Spleen (tissue), 13 donors: ENCODE data around the gene GBP7. TPM values are rescaled to one million over a fixed set of nuclear protein-coding genes. Genes with fewer than 3 reads are reported as not detected.
"Not testable (repeated sequence)": the region's sequence is repeated elsewhere in the genome, so short reads cannot be mapped to it uniquely, and the experiment has no call there.

Experiments used
- DNase-seq: peaks from one replicate; pipeline ENCODE4 v3.0.0-alpha.2; 2020
- H3K27ac ChIP-seq, 8 donors: fragments of 200-600 bp; sonication (generic) in 7 of 8; 1 replicate in 4 of 8; 2 replicates in 4 of 8; pipeline versions ENCODE4 v1.5.0 to v1.8.0; 2016 to 2021; ENCODE audit warnings: inconsistent platforms in 4 of 8, mild to moderate bottlenecking in 4 of 8, moderate library complexity in 1 of 8
- H3K27me3 ChIP-seq, 7 donors: fragments of 200-600 bp; sonication (generic) in 6 of 7; replicated peaks in 1 of 7; 1 replicate in 4 of 7; 2 replicates in 3 of 7; pipeline versions ENCODE4 v1.5.0 to v1.8.0; 2016 to 2021; ENCODE audit warnings: inconsistent platforms in 3 of 7, mild to moderate bottlenecking in 1 of 7
- H3K36me3 ChIP-seq, 6 donors: fragments of 200-600 bp; sonication (generic) in 5 of 6; 1 replicate in 4 of 6; 2 replicates in 2 of 6; pipeline versions ENCODE4 v1.5.0 to v1.8.0; 2016 to 2021; ENCODE audit warnings: inconsistent platforms in 2 of 6
- H3K4me1 ChIP-seq, 6 donors: fragments of 200-600 bp; sonication (generic) in 5 of 6; 1 replicate in 3 of 6; 2 replicates in 3 of 6; pipeline versions ENCODE4 v1.5.0 to v1.8.0; 2016 to 2021; ENCODE audit warnings: inconsistent platforms in 3 of 6
- H3K4me3 ChIP-seq, 8 donors: fragments of 200-600 bp; sonication (generic) in 7 of 8; 1 replicate in 4 of 8; 2 replicates in 4 of 8; pipeline versions ENCODE4 v1.5.0 to v1.8.0; 2016 to 2021; ENCODE audit warnings: inconsistent platforms in 4 of 8, mild to moderate bottlenecking in 4 of 8, moderate library complexity in 2 of 8
- H3K9me3 ChIP-seq, 8 donors: fragments of 200-600 bp; sonication (generic) in 7 of 8; 1 replicate in 4 of 8; 2 replicates in 4 of 8; pipeline versions ENCODE4 v1.5.0 to v1.8.0; 2016 to 2021; ENCODE audit warnings: inconsistent platforms in 4 of 8
- CTCF ChIP-seq, 11 experiments: fragments of 200-600 bp in 7 of 11; fragments of 450-650 bp in 4 of 11; sonication (generic) in 4 of 11; IDR thresholded peaks in 8 of 11; conservative IDR thresholded peaks in 3 of 11; 1 replicate in 7 of 11; 2 replicates in 4 of 11; pipeline versions ENCODE4 v1.4.0 to v1.8.0; 2016 to 2021; ENCODE audit warnings: antibody characterized with exemption in 11 of 11, inconsistent platforms in 4 of 11, mild to moderate bottlenecking in 1 of 11
- POLR2A ChIP-seq, 3 donors: fragments of 450-650 bp; IDR thresholded peaks; one replicate each; pipeline ENCODE4 v1.5.1; 2017; ENCODE audit warnings: antibody characterized with exemption in 3 of 3, mild to moderate bottlenecking in 1 of 3
- POLR2AphosphoS5 ChIP-seq, 3 donors: sonication (generic); formaldehyde crosslinking; IDR thresholded peaks; one replicate each; pipeline ENCODE4 v1.5.1; 2017; ENCODE audit warnings: antibody characterized with exemption in 3 of 3
- WGBS, 5 donors: extraction: QIAGEN DNeasy Blood & Tissue Kit in 3 of 5; methylation state at CpG; one replicate each; pipeline versions ENCODE4 v1.1.5 to v1.1.7; 2013 to 2018; 5-methylcytosine and 5-hydroxymethylcytosine counted together
- intact Hi-C: fragments of 100-400 bp; cut with DNase I; formaldehyde crosslinking; loops from one replicate; pipeline ENCODE4 v1.15.0; 2023; ENCODE audit warnings: low total_unique reads
- long read RNA-seq, 2 donors: transcript quantifications; one replicate each; lab custom pipeline, GENCODE V29; 2026
- polyA plus RNA-seq, 3 donors: library from polyadenylated mRNA; stranded (reverse); fragments of 200-250 nt; gene quantifications; one replicate each; pipeline ENCODE4 v1.2.1, GENCODE V29; 2013
- total RNA-seq, 7 donors: library from RNA; depleted of rRNA in 3 of 7; stranded (reverse); fragments of >200 nt in 3 of 7; fragmentation: NEBNext Ultra II Directional in 4 of 7; extraction: Animal tissue kit (Norgen Biotek cat#: 25700) in 4 of 7; gene quantifications; one replicate each; pipeline versions ENCODE4 v1.1.0 to v1.2.1, GENCODE V29; 2016 to 2021
- donor health status: healthy with polysubstance abuse.
- donor health status: DM: no; HTN: no; CAD: no; lungs with moderate emphysema.
- donor health status: DM: no; HTN: no; CAD: no.
- donor health status: Bipolar disorder and iron deficiency.
- donor health status: healthy.
- donor health status: DM: no; HTN: no; CAD: no.
- donor health status: DM: yes; HTN: yes; CAD: no.

The GBP7 gene
- total RNA-seq (under 1 TPM in 3 of 7 donors, not detected in 4; 0.14 to 0.50 (median 0.24) TPM), polyA plus RNA-seq (under 1 TPM in 2 of 3 donors, not detected in 1; 0.02 to 0.03 TPM)
- long read RNA-seq, donor 1, result 0 reads
- long read RNA-seq, donor 2, result 0 reads

- Histone ChIP-seq H3K4me1 (no peaks in the 10 kb centered on the region), H3K27me3 (no peaks in the 10 kb centered on the region), H3K36me3 (peaks cover 0 to under 1% (median 0%) of the 10 kb centered on the region in 6 donors), H3K27ac (no peak within 1 kb of the TSS), H3K9me3 (no peaks in the 10 kb centered on the region), H3K4me3 (no peak within 1 kb of the TSS)
- intact Hi-C loops, result no loop called here
- no peak for DNase-seq
- TF ChIP-seq POLR2A (IDR thresholded peaks at IDR 0.05) (no peak), CTCF (IDR thresholded peaks at IDR 0.05 in 8 of 11, conservative IDR thresholded peaks at IDR 0.05 in 3 of 11) (no peak), POLR2AphosphoS5 (IDR thresholded peaks at IDR 0.05) (no peak)
These were observed at the start of gene GBP7 for GRCh38 chr1:89175601-89176256. GBP7 (minus strand) TSS chr1:89176003; CDS start chr1:89171935, 4,068 bp downstream.

- intact Hi-C loops, result no loop called here
- no peaks in the 10 kb centered on the region for H3K27me3 ChIP-seq
- whole genome bisulfite sequencing, 5 donors, result 67 to 81% (median 77%) methylated on average over 1 of the region's 1 CpG
- H3K36me3 ChIP-seq, result no peaks in the 10 kb centered on the region
- no peak for DNase-seq
- no peak overlapping the region for H3K27ac ChIP-seq
- H3K9me3 ChIP-seq, result peaks cover 0 to 33% (median 20%) of the 10 kb centered on the region in 8 donors
- TF ChIP-seq CTCF (IDR thresholded peaks at IDR 0.05 in 8 of 11, conservative IDR thresholded peaks at IDR 0.05 in 3 of 11) (no peak), POLR2AphosphoS5 (IDR thresholded peaks at IDR 0.05) (no peak), POLR2A (IDR thresholded peaks at IDR 0.05) (no peak)
- no peaks in the 10 kb centered on the region for H3K4me1 ChIP-seq
- no peak overlapping the region for H3K4me3 ChIP-seq
These were observed 45.5 kb upstream of the GBP7 start for GRCh38 chr1:89221341-89221740.

GRCh38 chr1:89219851-89220250 is 44.0 kb upstream of the GBP7 start:
- DNase-seq, H3K4me3 ChIP-seq, H3K27ac ChIP-seq, H3K27me3 ChIP-seq, intact Hi-C loops, H3K36me3 ChIP-seq, H3K4me1 ChIP-seq: not testable (repeated sequence)
- H3K9me3 ChIP-seq, result peaks cover 0 to 20% (median 10%) of the 10 kb centered on the region in 8 donors

- DNase-seq, intact Hi-C loops, H3K4me3 ChIP-seq, H3K4me1 ChIP-seq, H3K27ac ChIP-seq, H3K36me3 ChIP-seq, H3K27me3 ChIP-seq: not testable (repeated sequence)
- peaks cover 0 to 18% (median 4%) of the 10 kb centered on the region in 8 donors for H3K9me3 ChIP-seq
- 80 to 93% (median 88%) methylated on average over 3 of the region's 3 CpGs for WGBS, 5 donors
These were observed 43.1 kb upstream of the GBP7 start for GRCh38 chr1:89218941-89219340.

- intact Hi-C loops, result no loop called here
- DNase-seq, result no peak
- WGBS, 5 donors, result 91 to 97% (median 93%) methylated on average over 1 of the region's 1 CpG
These were observed 37.5 kb upstream of the GBP7 start for GRCh38 chr1:89213347-89213746.

More at GRCh38 chr1:89213347-89213746, 37.5 kb upstream of the GBP7 start:
- Histone ChIP-seq H3K27ac (no peak overlapping the region), H3K4me1 (no peaks in the 10 kb centered on the region), H3K4me3 (no peak overlapping the region), H3K36me3 (no peaks in the 10 kb centered on the region), H3K9me3 (peaks cover 0 to 40% (median 25%) of the 10 kb centered on the region in 8 donors), H3K27me3 (no peaks in the 10 kb centered on the region)
- TF ChIP-seq POLR2A (IDR thresholded peaks at IDR 0.05), result no peak
- TF ChIP-seq CTCF (IDR thresholded peaks at IDR 0.05 in 8 of 11, conservative IDR thresholded peaks at IDR 0.05 in 3 of 11), result no peak
- no peak for TF ChIP-seq POLR2AphosphoS5 (IDR thresholded peaks at IDR 0.05)
